Adrenal gland (tissue), 5 donors: ENCODE results near the gene C3orf20.

ENCODE experiments used
- CTCF ChIP-seq, 6 experiments: fragments of 450-650 bp in 4 of 6; fragments of 200-600 bp in 2 of 6; sonication (generic) in 1 of 6; IDR thresholded peaks; 1 replicate in 5 of 6; 2 replicates in 1 of 6; pipeline versions ENCODE4 v1.5.1 to v1.8.0; 2016 to 2021; ENCODE audit warnings: antibody characterized with exemption in 6 of 6, mild to moderate bottlenecking in 2 of 6, moderate library complexity in 1 of 6
- POLR2A ChIP-seq, 2 donors: fragments of 450-650 bp; IDR thresholded peaks; one replicate each; pipeline ENCODE4 v1.6.1; 2017; ENCODE audit warnings: antibody characterized with exemption in 2 of 2, mild to moderate bottlenecking in 2 of 2, moderate library complexity in 1 of 2
- donor health status: DM: no; HTN: no; CAD: no.

GRCh38 chr3:14764331-14765059 lies 89.6 kb downstream of the C3orf20 start:
- TF ChIP-seq CTCF (IDR thresholded peaks at IDR 0.05) = no peak
- TF ChIP-seq POLR2A (IDR thresholded peaks at IDR 0.05) = no peak
